GM12878 (cell line): ENCODE measurements around the gene KIDINS220. TPM values are rescaled to one million over a fixed set of nuclear protein-coding genes. Genes with fewer than 3 reads are reported as not detected.

Source experiments
- ATAC-seq: fragments of 200-7000 bp; cut with Tn5 transposase; 3 replicates; pipeline ENCODE4 v1.9.1; 2020; ENCODE audit warnings: mild to moderate bottlenecking, moderate library complexity
- BruUV-seq: library from RNA; stranded (reverse); fragments of 400-500 nt; replicated peaks from 2 replicates; lab custom pipeline; 2021; lab: Mats Ljungman, UMichigan
- CTCF ChIA-PET: fragments of 300-600 bp; sonication (Branson Sonifier 250); formaldehyde crosslinking; extraction: SDS; loops from one replicate; lab custom pipeline; 2021; ENCODE audit warnings: inconsistent platforms; lab: Yijun Ruan, JAX
- POLR2A ChIA-PET: fragments of 350-600 bp; formaldehyde crosslinking; extraction: SDS; loops from one replicate; lab custom pipeline; 2021; ENCODE audit warnings: inconsistent platforms; lab: Charles Lee
- RAD21 ChIA-PET: fragments of 300-600 bp; sonication (Branson Sonifier 250); formaldehyde crosslinking; loops from one replicate; lab custom pipeline; 2023; ENCODE audit warnings: antibody characterized with exemption; ENCODE audit not compliant: unreplicated experiment; lab: Charles Lee
- SMC1A ChIA-PET: fragments of 300-600 bp; sonication (Branson Sonifier 250); formaldehyde crosslinking; loops from one replicate; lab custom pipeline; 2023; ENCODE audit not compliant: unreplicated experiment, uncharacterized antibody; lab: Charles Lee
- DNase-seq: peaks from one replicate; pipeline ENCODE4 v3.0.0-alpha.2; 2011; ENCODE audit warnings: low read depth, low spot score
- FAIRE-seq: peaks from 3 replicates; lab custom pipeline; 2011; peaks lifted over from hg19 to GRCh38; lab: Jason Lieb, UNC
- H2AFZ ChIP-seq: 2 replicates; pipeline ENCODE4 v1.6.0; 2011; ENCODE audit warnings: low read depth, low read length, control low read depth; ENCODE audit not compliant: control insufficient read depth
- H3K27ac ChIP-seq: 2 replicates; pipeline ENCODE4 v1.5.1; 2011; ENCODE audit warnings: control low read depth; ENCODE audit not compliant: control insufficient read depth, insufficient read depth
- H3K27me3 ChIP-seq, 2 experiments: replicated peaks in 1 of 2; 2 replicates each; pipeline versions ENCODE4 v1.6.0 to v1.6.1; 2011; ENCODE audit warnings: low read length in 1 of 2; ENCODE audit not compliant: control insufficient read depth in 2 of 2, insufficient read depth in 2 of 2
- H3K36me3 ChIP-seq, 2 experiments: 2 replicates each; pipeline ENCODE4 v1.5.1; 2011; ENCODE audit warnings: low read length in 1 of 2; ENCODE audit not compliant: control insufficient read depth in 2 of 2, insufficient read depth in 2 of 2
- H3K4me1 ChIP-seq: 2 replicates; pipeline ENCODE4 v1.6.1; 2011; ENCODE audit warnings: mild to moderate bottlenecking, low read length, moderate library complexity, mixed read lengths; ENCODE audit not compliant: control insufficient read depth, insufficient read depth
- H3K4me2 ChIP-seq: 2 replicates; pipeline ENCODE4 v1.6.0; 2011; ENCODE audit warnings: control low read depth; ENCODE audit not compliant: control insufficient read depth, insufficient read depth
- H3K4me3 ChIP-seq: fragments of 200-600 bp; sonication (generic); 2 replicates; pipeline ENCODE4 v1.5.1; 2016
- H3K79me2 ChIP-seq: 2 replicates; pipeline ENCODE4 v1.6.0; 2011; ENCODE audit warnings: low read length; ENCODE audit not compliant: control insufficient read depth, insufficient read depth
- H3K9ac ChIP-seq: 2 replicates; pipeline ENCODE4 v1.8.0; 2011; ENCODE audit warnings: low read length, control low read depth, mixed read lengths; ENCODE audit not compliant: control insufficient read depth, insufficient read depth
- H3K9me3 ChIP-seq: replicated peaks from 3 replicates; pipeline ENCODE4 v1.5.1; 2011; ENCODE audit warnings: mild to moderate bottlenecking, low read length; ENCODE audit not compliant: control insufficient read depth, insufficient read depth
- H4K20me1 ChIP-seq: 2 replicates; pipeline ENCODE4 v1.6.0; 2011; ENCODE audit not compliant: control insufficient read depth, insufficient read depth
- ATF7 ChIP-seq: fragments of 450-650 bp; IDR thresholded peaks from 2 replicates; pipeline ENCODE4 v1.6.1; 2016; ENCODE audit warnings: low read depth, mild to moderate bottlenecking
- BRCA1 ChIP-seq: IDR thresholded peaks from 2 replicates; pipeline ENCODE4 v1.6.1; 2011; ENCODE audit warnings: low read depth, low read length, improper control_type of control experiment
- CTCF ChIP-seq, 3 experiments: IDR thresholded peaks in 2 of 3; conservative IDR thresholded peaks in 1 of 3; 2 replicates each; pipeline ENCODE4 v1.5.1; 2011; ENCODE audit warnings: low read depth in 3 of 3, low read length in 3 of 3, mild to moderate bottlenecking in 3 of 3, control low read depth in 2 of 3, moderate library complexity in 2 of 3, inconsistent platforms in 1 of 3, mixed read lengths in 1 of 3; ENCODE audit not compliant: control insufficient read depth in 2 of 3, insufficient read depth in 1 of 3; ENCODE audit errors: extremely low read depth in 1 of 3
- DPF2 ChIP-seq: fragments of 450-650 bp; IDR thresholded peaks from 2 replicates; pipeline ENCODE4 v1.6.1; 2017; ENCODE audit warnings: mild to moderate bottlenecking
- E4F1 ChIP-seq: fragments of 450-650 bp; IDR thresholded peaks from 2 replicates; pipeline ENCODE4 v1.6.1; 2018; ENCODE audit warnings: borderline replicate concordance, mild to moderate bottlenecking; ENCODE audit not compliant: partially characterized antibody
- EGR1 ChIP-seq, 2 experiments: IDR thresholded peaks; 1 replicate in 1 of 2; 2 replicates in 1 of 2; pipeline ENCODE4 v1.6.1; 2011 to 2012; ENCODE audit warnings: low read depth in 2 of 2, low read length in 2 of 2, borderline replicate concordance in 1 of 2, mild to moderate bottlenecking in 1 of 2, moderate library complexity in 1 of 2
- HDGF ChIP-seq: fragments of 450-650 bp; IDR thresholded peaks from 2 replicates; pipeline ENCODE4 v1.6.1; 2016; ENCODE audit warnings: antibody characterized with exemption
- HSF1 ChIP-seq: fragments of 150-350 bp; IDR thresholded peaks from 2 replicates; pipeline ENCODE4 v1.6.1; 2014; ENCODE audit warnings: mild to moderate bottlenecking, low read depth, low read length
- LARP7 ChIP-seq: fragments of 450-650 bp; IDR thresholded peaks from 2 replicates; pipeline ENCODE4 v1.6.1; 2017; ENCODE audit warnings: mild to moderate bottlenecking
- NBN ChIP-seq: fragments of 450-650 bp; IDR thresholded peaks from 2 replicates; pipeline ENCODE4 v1.6.1; 2016
- NR2F1 ChIP-seq: fragments of 450-650 bp; conservative IDR thresholded peaks from 2 replicates; pipeline ENCODE4 v1.6.1; 2017; ENCODE audit warnings: mild to moderate bottlenecking
- PAX5 ChIP-seq: IDR thresholded peaks from 2 replicates; pipeline ENCODE4 v1.6.1; 2011; ENCODE audit warnings: low read depth, low read length, borderline replicate concordance
- RELB ChIP-seq: fragments of 450-650 bp; IDR thresholded peaks from 2 replicates; pipeline ENCODE4 v1.6.1; 2017; ENCODE audit warnings: low read depth, mild to moderate bottlenecking, moderate library complexity
- SREBF2 ChIP-seq: IDR thresholded peaks from 2 replicates; pipeline ENCODE4 v1.6.1; 2012; ENCODE audit warnings: mild to moderate bottlenecking, low read length
- WGBS: methylation state at CpG from one replicate; pipeline ENCODE4 v1.1.6; 2016; ENCODE audit warnings: low lambda C conversion rate; ENCODE audit not compliant: insufficient replicate concordance, insufficient coverage; ENCODE audit errors: missing lambda C conversion rate; 5-methylcytosine and 5-hydroxymethylcytosine counted together
- in situ Hi-C: fragments of 300-500 bp; cut with MboI; formaldehyde crosslinking; loops from 9 replicates; pipeline ENCODE4 v1.14.3; 2018; ENCODE audit warnings: mixed read lengths
- intact Hi-C: fragments of 100-400 bp; cut with micrococcal nuclease; formaldehyde crosslinking; loops from one replicate; pipeline ENCODE4 v1.14.2; 2022; ENCODE audit not compliant: unreplicated experiment
- polyA plus RNA-seq, 11 experiments: library from polyadenylated mRNA; depleted of rRNA in 4 of 11; unstranded in 6 of 11; stranded (reverse) in 5 of 11; fragments of >200 nt; fragmentation: Nextera tagmentation in 4 of 11; fragmentation: Illumina TruSeq in 1 of 11; extraction: Ambion mirVana in 4 of 11; extraction: Trizol in 1 of 11; gene quantifications; 1 replicate in 1 of 11; 2 replicates in 10 of 11; pipeline versions ENCODE4 v1.2.1 to v1.2.3, GENCODE V29; 2011 to 2016; ENCODE audit warnings: inconsistent platforms in 2 of 11, missing spikeins in 2 of 11, low read depth in 1 of 11
- total RNA-seq, 4 experiments: library from RNA; depleted of rRNA in 3 of 4; stranded (reverse); fragments of >200 nt in 3 of 4; fragmentation: Illumina TruSeq in 1 of 4; extraction: Trizol in 1 of 4; gene quantifications; 2 replicates each; pipeline versions ENCODE4 v1.2.1 to v1.2.3, GENCODE V29; 2013 to 2021

Gene KIDINS220
- total and polyA plus RNA-seq, 10 of the 15 experiments (the other 5 are each of a cell fraction or from before 2014, with no cell fraction given): 6.0 to 31.2 (median 16.0) TPM

GRCh38 chr2:8884812-8885211, 47.4 kb upstream of the KIDINS220 start:
- intact Hi-C loops: no loop called here
- WGBS: 62% methylated on average over 4 of the region's 4 CpGs
- H2AFZ ChIP-seq: no peak overlapping the region
- no peak for FAIRE-seq
- H3K4me3 ChIP-seq: no peak overlapping the region
- ChIA-PET POLR2A (interaction anchor here (0.6 kb wide), 1 partner anchor 101 kb away, joined by 3 read pairs; no protein-coding TSS in a partner anchor), CTCF (interaction anchor here (0.8 to 1.7 kb wide), 2 partner anchors 11 to 16 kb away, joined by 3 to 9 read pairs; no protein-coding TSS in a partner anchor), RAD21 (no interaction called here), SMC1A (interaction anchor here (1.0 to 1.6 kb wide), 3 partner anchors 11 to 101 kb away, joined by 3 to 5 read pairs (median 4); no protein-coding TSS in a partner anchor)
- H3K36me3 ChIP-seq: no peaks in the 10 kb centered on the region
- no peak for DNase-seq
- H4K20me1 ChIP-seq: no peaks in the 10 kb centered on the region
- H3K27ac ChIP-seq: no peak overlapping the region
- H3K9ac ChIP-seq: no peak overlapping the region
- no peaks in the 10 kb centered on the region for H3K27me3 ChIP-seq
- no peaks in the 10 kb centered on the region for H3K9me3 ChIP-seq
- no peaks in the 10 kb centered on the region for H3K79me2 ChIP-seq
- in situ Hi-C loops: no loop called here
- no peaks in the 10 kb centered on the region for H3K4me1 ChIP-seq
- ATAC-seq: no peak
- H3K4me2 ChIP-seq: no peak overlapping the region
- BruUV-seq: no TSS peak
- TF ChIP-seq HDGF: no peak
- TF ChIP-seq E4F1: no peak
- no peak for TF ChIP-seq ATF7
- no peak for TF ChIP-seq BRCA1
- TF ChIP-seq CTCF (IDR thresholded peaks at IDR 0.05 in 2 of 3, conservative IDR thresholded peaks at IDR 0.05 in 1 of 3; ENCODE audit: control insufficient read depth in 2 of 3, extremely low read depth in 1 of 3, insufficient read depth in 1 of 3, low read depth in 3 of 3, low read length in 3 of 3): no peak
- TF ChIP-seq EGR1 (IDR thresholded peaks at IDR 0.05; ENCODE audit: borderline replicate concordance in 1 of 2, low read depth in 2 of 2, low read length in 2 of 2): no peak
- TF ChIP-seq SREBF2: no peak
- no peak for TF ChIP-seq PAX5
- TF ChIP-seq RELB: no peak
- no peak for TF ChIP-seq DPF2
- TF ChIP-seq LARP7: no peak
- TF ChIP-seq HSF1: no peak
- no peak for TF ChIP-seq NR2F1
- no peak for TF ChIP-seq NBN
